AG04450 (cell line): ENCODE results near the gene CFAP300. TPM values are rescaled to one million over a fixed set of nuclear protein-coding genes. Genes with fewer than 3 reads are reported as not detected.
A peak's percentile ranks its signal among the peaks of the same experiment; 100 is the strongest.

ENCODE experiments used
- CTCF ChIA-PET: fragments of 300-600, 350-600 bp; formaldehyde crosslinking; extraction: SDS; loops from one replicate; lab custom pipeline; 2022; ENCODE audit warnings: antibody characterized with exemption, inconsistent platforms; lab: Charles Lee
- POLR2A ChIA-PET: fragments of 350-600 bp; formaldehyde crosslinking; extraction: SDS; loops from one replicate; lab custom pipeline; 2021; ENCODE audit warnings: antibody characterized with exemption, inconsistent platforms; lab: Yijun Ruan, JAX
- DNase-seq: peaks from one replicate; pipeline ENCODE4 v3.0.0-alpha.2; 2011; ENCODE audit warnings: low read depth, low spot score
- H3K27ac ChIP-seq: one replicate; pipeline ENCODE4 v1.5.1; 2012; ENCODE audit warnings: low read depth, low read length, control low read depth
- H3K27me3 ChIP-seq: one replicate; pipeline ENCODE4 v1.6.0; 2012; ENCODE audit warnings: low read length; ENCODE audit not compliant: control insufficient read depth, insufficient read depth
- H3K4me3 ChIP-seq: 2 replicates; pipeline ENCODE4 v1.5.1; 2011; ENCODE audit warnings: mild to moderate bottlenecking, low read depth, low read length, control low read depth
- H3K9me3 ChIP-seq: 2 replicates; pipeline ENCODE4 v1.5.1; 2012; ENCODE audit warnings: low read length; ENCODE audit not compliant: control insufficient read depth, insufficient read depth
- CTCF ChIP-seq: IDR thresholded peaks from 2 replicates; pipeline ENCODE4 v1.5.1; 2011; ENCODE audit warnings: low read depth, low read length, control low read depth, inconsistent platforms
- polyA plus RNA-seq: library from polyadenylated mRNA; depleted of rRNA; stranded (reverse); fragments of >200 nt; gene quantifications from 2 replicates; pipeline ENCODE4 v1.2.3, GENCODE V29; 2011

CFAP300 gene
- polyA plus RNA-seq, 1 experiment, result 3.4 TPM

- ChIA-PET POLR2A (interaction anchor here (1.0 to 1.7 kb wide), 4 partner anchors 92 to 425 kb away, joined by 3 to 5 read pairs (median 4); partner anchors contain the start of gene CEP126), CTCF (interaction anchor here (0.5 to 6.3 kb wide), 51 partner anchors 10 to 660 kb away, joined by 3 to 370 read pairs (median 4); partner anchors contain the start of genes CEP126 and CFAP300)
- Histone ChIP-seq H3K4me3 (no peak overlapping the region), H3K27me3 (no peaks in the 10 kb centered on the region), H3K9me3 (no peaks in the 10 kb centered on the region), H3K27ac (no peak overlapping the region)
- TF ChIP-seq CTCF, result no peak
- no peak for DNase-seq
These were observed 40.2 kb upstream of the CFAP300 start for GRCh38 chr11:102006835-102007566.

- DNase-seq, result peak; percentile 4
- ChIA-PET POLR2A (interaction anchor here (1.0 to 1.7 kb wide), 4 partner anchors 93 to 426 kb away, joined by 3 to 5 read pairs (median 4); partner anchors contain the start of gene CEP126), CTCF (interaction anchor here (0.6 to 6.3 kb wide), 60 partner anchors 9 to 659 kb away, joined by 3 to 370 read pairs (median 4); partner anchors contain the start of genes CEP126 and CFAP300)
- no peak overlapping the region for H3K4me3 ChIP-seq
- no peaks in the 10 kb centered on the region for H3K27me3 ChIP-seq
- no peaks in the 10 kb centered on the region for H3K9me3 ChIP-seq
- TF ChIP-seq CTCF, result peak; percentile 45
- no peak overlapping the region for H3K27ac ChIP-seq
These were observed 39.4 kb upstream of the CFAP300 start for GRCh38 chr11:102007567-102008437.

GRCh38 chr11:102010776-102011494, 36.3 kb upstream of the CFAP300 start:
- DNase-seq, result peak; percentile 59
- CTCF ChIA-PET, result interaction anchor here (1.0 to 6.3 kb wide), 2 partner anchors 150 to 582 kb away, joined by 3 to 370 read pairs; no protein-coding TSS in a partner anchor
- TF ChIP-seq CTCF, result no peak
- Histone ChIP-seq H3K9me3 (no peaks in the 10 kb centered on the region), H3K27me3 (no peaks in the 10 kb centered on the region), H3K27ac (peak overlapping the region; percentile 3), H3K4me3 (no peak overlapping the region)
- POLR2A ChIA-PET, result no interaction called here

- Histone ChIP-seq H3K4me3 (no peak overlapping the region), H3K9me3 (no peaks in the 10 kb centered on the region), H3K27me3 (no peaks in the 10 kb centered on the region), H3K27ac (no peak overlapping the region)
- no peak for TF ChIP-seq CTCF
- ChIA-PET POLR2A (no interaction called here), CTCF (interaction anchor here (2.5 kb wide), 1 partner anchor 152 kb away, joined by 14 read pairs; no protein-coding TSS in a partner anchor)
- DNase-seq, result no peak
These were observed 34.3 kb upstream of the CFAP300 start for GRCh38 chr11:102012946-102013345.
